HG03439 (cell line): Measurements from ENCODE around the gene SCN5A.

ENCODE experiments used
- ATAC-seq: cut with Tn5 transposase; IDR thresholded peaks from one replicate; pipeline ENCODE4 v1.9.1; 2021; ENCODE audit warnings: mild to moderate bottlenecking, moderate library complexity; ENCODE audit not compliant: unreplicated experiment

Gene SCN5A

GRCh38 chr3:38648024-38648658, 1.3 kb downstream of the SCN5A start:
- ATAC-seq: no peak

- no peak for ATAC-seq
Measured at GRCh38 chr3:38647217-38647970, 2.1 kb downstream of the SCN5A start.

- no peak for ATAC-seq
Measured at GRCh38 chr3:38646630-38647029, 2.9 kb downstream of the SCN5A start.

- no peak for ATAC-seq
Measured at GRCh38 chr3:38646062-38646461, 3.4 kb downstream of the SCN5A start.

GRCh38 chr3:38645601-38646000, 3.9 kb downstream of the SCN5A start:
- no peak for ATAC-seq

- no peak for ATAC-seq
Measured at GRCh38 chr3:38645076-38645475, 4.4 kb downstream of the SCN5A start.

- ATAC-seq: no peak
Measured at GRCh38 chr3:38644662-38645053, 4.8 kb downstream of the SCN5A start.

- no peak for ATAC-seq
Measured at GRCh38 chr3:38644016-38644661, 5.3 kb downstream of the SCN5A start.

- no peak for ATAC-seq
Measured at GRCh38 chr3:38643592-38643991, 5.9 kb downstream of the SCN5A start.

- no peak for ATAC-seq
Measured at GRCh38 chr3:38643090-38643489, 6.4 kb downstream of the SCN5A start.

- no peak for ATAC-seq
Measured at GRCh38 chr3:38641461-38642110, 7.9 kb downstream of the SCN5A start.

GRCh38 chr3:38640661-38641452, 8.6 kb downstream of the SCN5A start:
- no peak for ATAC-seq

GRCh38 chr3:38638354-38638753, 11.1 kb downstream of the SCN5A start:
- no peak for ATAC-seq

GRCh38 chr3:38637906-38638305, 11.6 kb downstream of the SCN5A start:
- ATAC-seq: no peak

GRCh38 chr3:38636881-38637280, 12.6 kb downstream of the SCN5A start:
- ATAC-seq: no peak

GRCh38 chr3:38636464-38636863, 13.0 kb downstream of the SCN5A start:
- no peak for ATAC-seq

GRCh38 chr3:38634111-38634510, 15.4 kb downstream of the SCN5A start:
- no peak for ATAC-seq

GRCh38 chr3:38632989-38633388, 16.5 kb downstream of the SCN5A start:
- ATAC-seq: no peak

- no peak for ATAC-seq
Measured at GRCh38 chr3:38630606-38631005, 18.9 kb downstream of the SCN5A start.

- ATAC-seq: no peak
Measured at GRCh38 chr3:38630070-38630469, 19.4 kb downstream of the SCN5A start.

- no peak for ATAC-seq
Measured at GRCh38 chr3:38628835-38629234, 20.7 kb downstream of the SCN5A start.
